Measurements from ENCODE around the gene MIPEP.
"Not testable (repeated sequence)": the region's sequence is repeated elsewhere in the genome, so short reads cannot be mapped to it uniquely, and the experiment has no call there.

The MIPEP gene

DNA sequence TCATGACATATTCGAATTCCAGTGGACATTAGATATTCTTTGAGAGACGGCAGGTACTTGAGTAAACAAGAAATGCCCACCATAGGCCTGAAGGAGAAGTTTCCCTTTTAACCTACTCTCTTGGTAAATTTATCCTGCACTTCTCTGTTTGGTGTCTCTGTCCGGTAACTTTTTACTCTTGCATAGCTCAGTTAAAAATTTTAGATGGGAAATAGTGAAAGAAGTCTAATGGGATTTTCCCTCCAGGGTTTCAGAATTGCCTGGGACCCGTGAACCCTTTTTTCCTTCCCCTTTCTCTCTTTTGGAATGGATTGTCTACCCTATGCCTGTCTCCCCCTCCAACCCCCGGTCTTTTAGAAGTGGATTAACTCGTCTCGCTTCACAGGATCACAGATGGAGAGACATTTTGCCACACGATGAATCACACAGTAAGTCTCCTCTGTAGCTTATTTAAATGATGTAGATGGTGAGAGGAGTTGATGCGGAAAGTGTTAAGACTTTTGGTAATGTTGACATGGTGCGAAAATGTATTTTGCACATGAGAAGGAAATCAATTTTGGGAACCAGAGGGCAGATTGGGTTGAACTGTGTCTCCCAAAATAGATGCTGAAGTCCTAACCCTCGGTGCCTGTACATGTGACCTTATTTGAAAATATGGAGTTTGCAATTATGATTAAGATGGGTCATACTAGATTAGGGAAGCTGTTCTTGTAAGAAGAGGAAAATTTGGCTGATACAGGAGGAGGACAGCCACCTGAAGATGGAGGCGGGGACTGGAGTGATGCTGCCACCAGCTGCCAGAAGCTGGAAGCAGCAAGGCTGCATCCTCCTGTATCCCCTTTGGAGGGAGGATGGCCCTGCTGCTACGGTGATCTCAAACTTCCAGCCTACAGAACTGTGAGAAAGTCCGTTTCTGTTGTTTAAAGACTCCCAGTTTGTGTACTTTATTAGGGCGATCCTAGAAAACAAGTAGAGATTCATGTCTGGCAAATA lies 711 bp upstream of the MIPEP start:
- Histone ChIP-seq H3K27me3 (ENCODE audit: control insufficient read depth, insufficient read depth, low read length) (no peaks in the 10 kb centered on the region), H3K4me3 (ENCODE audit: low read depth, low read length) (peak overlapping the region; percentile 72), H3K36me3 (ENCODE audit: control insufficient read depth, insufficient read depth, low read length) (no peaks in the 10 kb centered on the region), H3K9me3 (ENCODE audit: control insufficient read depth, low read length) (no peaks in the 10 kb centered on the region), H3K27ac (peak overlapping the region; percentile 60), H3K4me2 (ENCODE audit: low read length) (peak overlapping the region; percentile 70), H3K9ac (no peak overlapping the region), H3K4me1 (no peaks in the 10 kb centered on the region), H3K79me2 (no peaks in the 10 kb centered on the region), H2AFZ (peak overlapping the region; percentile 89)
- TF ChIP-seq, protein P1, sequence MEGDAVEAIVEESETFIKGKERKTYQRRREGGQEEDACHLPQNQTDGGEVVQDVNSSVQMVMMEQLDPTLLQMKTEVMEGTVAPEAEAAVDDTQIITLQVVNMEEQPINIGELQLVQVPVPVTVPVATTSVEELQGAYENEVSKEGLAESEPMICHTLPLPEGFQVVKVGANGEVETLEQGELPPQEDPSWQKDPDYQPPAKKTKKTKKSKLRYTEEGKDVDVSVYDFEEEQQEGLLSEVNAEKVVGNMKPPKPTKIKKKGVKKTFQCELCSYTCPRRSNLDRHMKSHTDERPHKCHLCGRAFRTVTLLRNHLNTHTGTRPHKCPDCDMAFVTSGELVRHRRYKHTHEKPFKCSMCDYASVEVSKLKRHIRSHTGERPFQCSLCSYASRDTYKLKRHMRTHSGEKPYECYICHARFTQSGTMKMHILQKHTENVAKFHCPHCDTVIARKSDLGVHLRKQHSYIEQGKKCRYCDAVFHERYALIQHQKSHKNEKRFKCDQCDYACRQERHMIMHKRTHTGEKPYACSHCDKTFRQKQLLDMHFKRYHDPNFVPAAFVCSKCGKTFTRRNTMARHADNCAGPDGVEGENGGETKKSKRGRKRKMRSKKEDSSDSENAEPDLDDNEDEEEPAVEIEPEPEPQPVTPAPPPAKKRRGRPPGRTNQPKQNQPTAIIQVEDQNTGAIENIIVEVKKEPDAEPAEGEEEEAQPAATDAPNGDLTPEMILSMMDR (IDR thresholded peaks at IDR 0.05) = no peak

DNA sequence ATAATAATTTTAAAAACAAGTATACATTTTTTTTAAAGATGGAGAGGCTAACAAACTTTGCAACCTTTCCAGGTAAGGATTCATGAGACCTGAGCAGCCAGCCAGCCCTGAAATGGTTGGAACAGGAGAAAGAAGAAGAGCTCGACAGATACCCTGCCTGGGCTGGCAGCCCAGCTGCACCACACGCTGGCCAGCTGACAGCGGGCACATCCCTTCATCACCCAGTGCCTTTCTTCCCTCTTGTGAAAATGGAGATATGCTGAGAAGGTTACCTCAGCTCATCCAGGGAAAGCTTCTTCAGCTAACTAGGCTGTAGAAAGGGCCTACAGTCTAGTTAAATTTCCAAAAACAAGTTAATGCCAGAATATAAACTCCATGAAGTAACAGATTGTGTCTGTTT lies 4.8 kb downstream of the MIPEP start:
- not testable (repeated sequence) for H2AFZ ChIP-seq; H3K4me3 ChIP-seq (ENCODE audit: low read depth, low read length); H3K4me2 ChIP-seq (ENCODE audit: low read length); H3K4me1 ChIP-seq; H3K36me3 ChIP-seq (ENCODE audit: control insufficient read depth, insufficient read depth, low read length); H3K79me2 ChIP-seq; H3K27me3 ChIP-seq (ENCODE audit: control insufficient read depth, insufficient read depth, low read length); H3K9ac ChIP-seq; H3K27ac ChIP-seq; H3K9me3 ChIP-seq (ENCODE audit: control insufficient read depth, low read length)

DNA sequence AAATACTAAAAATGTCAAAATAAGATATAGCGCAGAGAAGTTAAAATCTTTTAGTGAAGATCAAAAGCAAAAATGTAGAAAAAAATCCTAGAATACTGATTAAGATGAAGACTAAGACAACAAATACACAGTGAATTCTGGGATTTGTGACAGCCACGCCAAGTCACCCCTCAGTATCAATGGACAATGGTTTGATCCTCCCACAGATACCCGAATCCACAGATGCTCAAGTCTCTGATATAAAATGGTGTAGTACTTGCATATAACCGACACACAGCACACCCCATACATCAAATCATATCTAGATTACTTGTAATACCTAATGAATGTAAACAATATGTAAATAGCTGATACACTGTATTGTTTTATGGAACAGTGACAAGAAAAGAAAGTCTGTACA lies 5.9 kb downstream of the MIPEP start:
- H3K4me1 ChIP-seq = no peaks in the 10 kb centered on the region
- H3K9ac ChIP-seq = no peak overlapping the region
- TF ChIP-seq, protein P1 (IDR thresholded peaks at IDR 0.05) = no peak
- H3K79me2 ChIP-seq = no peaks in the 10 kb centered on the region
- H3K27me3 ChIP-seq (ENCODE audit: control insufficient read depth, insufficient read depth, low read length) = no peaks in the 10 kb centered on the region
- no peak overlapping the region for H3K4me2 ChIP-seq (ENCODE audit: low read length)
- H3K27ac ChIP-seq = no peak overlapping the region
- no peaks in the 10 kb centered on the region for H3K36me3 ChIP-seq (ENCODE audit: control insufficient read depth, insufficient read depth, low read length)
- no peaks in the 10 kb centered on the region for H3K9me3 ChIP-seq (ENCODE audit: control insufficient read depth, low read length)
- no peak overlapping the region for H2AFZ ChIP-seq
- H3K4me3 ChIP-seq (ENCODE audit: low read depth, low read length) = no peak overlapping the region

DNA sequence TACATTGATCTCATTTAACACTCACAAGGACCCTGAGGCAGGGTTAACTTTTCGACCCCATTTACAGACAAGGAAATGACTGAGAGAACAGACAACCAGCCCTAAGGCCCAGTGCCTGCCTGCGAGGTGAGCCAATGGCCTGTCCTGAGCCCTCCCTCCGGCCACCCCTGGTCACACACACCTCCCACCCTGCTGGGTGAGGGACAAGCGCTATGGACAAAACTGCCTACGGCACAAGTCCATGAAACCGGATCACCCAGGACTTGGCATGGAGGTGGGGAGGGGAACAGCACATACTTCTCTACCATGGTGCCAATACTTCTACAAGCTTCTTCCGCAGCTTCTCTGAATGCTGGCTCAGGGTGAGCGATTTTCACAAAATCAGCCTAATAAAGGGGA lies 7.8 kb downstream of the MIPEP start:
- not testable (repeated sequence) for H3K36me3 ChIP-seq (ENCODE audit: control insufficient read depth, insufficient read depth, low read length); H3K4me2 ChIP-seq (ENCODE audit: low read length); H3K27me3 ChIP-seq (ENCODE audit: control insufficient read depth, insufficient read depth, low read length); H3K9ac ChIP-seq; H3K9me3 ChIP-seq (ENCODE audit: control insufficient read depth, low read length); H3K27ac ChIP-seq; H2AFZ ChIP-seq; H3K79me2 ChIP-seq; H3K4me1 ChIP-seq; H3K4me3 ChIP-seq (ENCODE audit: low read depth, low read length)

DNA sequence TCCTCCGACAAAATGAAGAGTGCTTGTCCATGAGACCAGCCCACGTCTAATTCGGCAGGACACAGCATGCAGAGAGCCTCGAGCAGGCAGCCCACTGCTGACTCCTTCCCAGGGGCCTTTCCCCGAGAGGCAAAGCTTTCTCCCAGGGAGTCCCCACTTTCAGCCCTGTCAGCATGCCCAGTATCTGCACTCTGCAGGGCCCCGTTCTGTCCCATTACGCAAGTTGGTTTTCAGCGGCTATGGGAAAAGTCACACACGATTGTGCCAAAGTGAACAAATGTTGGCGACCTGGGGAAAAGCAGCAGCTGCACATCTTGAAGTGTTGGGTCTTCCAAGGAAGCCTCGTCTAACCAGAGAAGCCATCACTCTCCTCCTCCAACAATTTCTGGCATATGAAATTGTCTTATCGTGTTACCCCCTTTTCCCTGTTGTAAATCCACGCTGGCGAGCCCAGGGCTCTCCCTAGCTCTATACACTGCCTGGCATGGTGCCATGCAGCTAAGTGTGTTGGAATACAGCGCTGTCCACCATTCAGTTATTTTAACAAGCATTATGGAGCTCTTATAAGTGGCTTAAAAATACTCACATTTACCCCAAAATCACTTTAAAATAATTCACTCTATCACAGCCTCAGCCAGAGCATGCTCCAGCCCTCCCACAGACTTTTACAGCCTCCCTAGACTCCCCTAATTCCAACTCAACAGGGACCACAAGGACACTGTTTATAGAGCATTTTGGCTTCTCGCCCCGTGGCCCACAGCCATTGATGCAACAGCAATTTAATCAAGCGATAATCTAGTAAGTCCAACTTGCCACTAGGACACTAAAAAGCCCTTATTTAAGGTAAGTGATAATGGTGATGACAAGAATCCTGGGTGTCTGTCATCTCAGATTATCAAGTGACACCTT lies 8.5 kb downstream of the MIPEP start:
- not testable (repeated sequence) for H3K4me1 ChIP-seq; H3K79me2 ChIP-seq; H3K27ac ChIP-seq; H3K9ac ChIP-seq; H3K4me2 ChIP-seq (ENCODE audit: low read length); H3K4me3 ChIP-seq (ENCODE audit: low read depth, low read length); H3K27me3 ChIP-seq (ENCODE audit: control insufficient read depth, insufficient read depth, low read length); H2AFZ ChIP-seq; H3K36me3 ChIP-seq (ENCODE audit: control insufficient read depth, insufficient read depth, low read length); H3K9me3 ChIP-seq (ENCODE audit: control insufficient read depth, low read length)

DNA sequence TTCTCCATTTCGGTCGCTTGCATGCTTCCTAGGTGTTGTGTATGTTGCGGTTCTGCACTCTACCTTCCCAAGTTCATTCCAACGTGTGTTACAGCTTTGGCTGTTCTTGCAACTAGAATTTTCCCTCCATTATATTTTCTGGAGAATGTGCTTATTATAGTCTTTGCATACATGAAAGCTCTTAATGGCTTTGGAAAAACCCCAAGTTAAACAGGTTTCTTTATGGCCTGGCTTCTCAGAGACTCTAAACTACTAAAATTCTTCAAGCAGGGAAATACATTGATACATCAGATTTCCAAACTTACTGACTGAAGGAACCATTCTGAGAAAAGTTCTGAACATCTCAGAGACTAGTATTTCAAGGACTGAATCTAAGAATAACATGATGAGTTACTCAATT lies 11.9 kb downstream of the MIPEP start:
- Histone ChIP-seq H3K36me3 (ENCODE audit: control insufficient read depth, insufficient read depth, low read length) (no peaks in the 10 kb centered on the region), H2AFZ (no peak overlapping the region), H3K79me2 (no peaks in the 10 kb centered on the region), H3K4me3 (ENCODE audit: low read depth, low read length) (no peak overlapping the region), H3K27me3 (ENCODE audit: control insufficient read depth, insufficient read depth, low read length) (no peaks in the 10 kb centered on the region), H3K9me3 (ENCODE audit: control insufficient read depth, low read length) (no peaks in the 10 kb centered on the region), H3K4me2 (ENCODE audit: low read length) (no peak overlapping the region), H3K27ac (no peak overlapping the region), H3K9ac (no peak overlapping the region), H3K4me1 (no peaks in the 10 kb centered on the region)
- TF ChIP-seq, protein P1 (IDR thresholded peaks at IDR 0.05) = no peak

Measured in parathyroid adenoma (tissue), 2 donors.